HEK293 (cell line): ENCODE data around the gene IGSF21.

Experiments
- CTCF ChIA-PET: fragments of 350-600 bp; formaldehyde crosslinking; extraction: SDS; loops from one replicate; lab custom pipeline; 2021; ENCODE audit warnings: antibody characterized with exemption; lab: Yijun Ruan, JAX
- POLR2A ChIA-PET: fragments of 300-600 bp; formaldehyde crosslinking; extraction: SDS; loops from one replicate; lab custom pipeline; 2020; ENCODE audit warnings: antibody characterized with exemption, inconsistent platforms; lab: Yijun Ruan, JAX
- H3K27ac ChIP-seq: fragments of 200-500 bp; sonication (Bioruptor generic); 2 replicates; pipeline ENCODE4 v1.5.1; 2014; ENCODE audit warnings: low read depth, low read length, control low read depth, inconsistent platforms; ENCODE audit errors: extremely low read depth
- H3K36me3 ChIP-seq, 2 experiments: fragments of 200-500 bp in 1 of 2; sonication (Bioruptor generic) in 1 of 2; 1 replicate in 1 of 2; 2 replicates in 1 of 2; pipeline ENCODE4 v1.5.1; 2014 to 2017; ENCODE audit warnings: inconsistent platforms in 2 of 2, low read length in 2 of 2; ENCODE audit not compliant: control insufficient read depth in 2 of 2, insufficient read depth in 1 of 2
- H3K4me1 ChIP-seq: fragments of 200-500 bp; sonication (Bioruptor generic); 2 replicates; pipeline ENCODE4 v1.5.1; 2014; ENCODE audit warnings: mild to moderate bottlenecking, low read length, inconsistent platforms; ENCODE audit not compliant: control insufficient read depth, insufficient read depth
- H3K4me3 ChIP-seq: 2 replicates; pipeline ENCODE4 v1.5.1; 2011; ENCODE audit warnings: low read depth, mild to moderate bottlenecking, control low read depth, low read length, moderate library complexity
- H3K9me3 ChIP-seq: fragments of 200-500 bp; sonication (Bioruptor generic); 2 replicates; pipeline ENCODE4 v1.5.1; 2014; ENCODE audit warnings: low read depth, low read length, inconsistent platforms; ENCODE audit not compliant: control insufficient read depth, insufficient read depth
- EGR2 ChIP-seq: fragments of 450-650 bp; formaldehyde crosslinking; IDR thresholded peaks from 2 replicates; pipeline ENCODE4 v1.5.1; 2016; ENCODE audit warnings: low read depth, missing biosample characterization, missing genetic modification characterization
- GLIS1 ChIP-seq: fragments of 450-650 bp; formaldehyde crosslinking; IDR thresholded peaks from 2 replicates; pipeline ENCODE4 v1.5.1; 2016; ENCODE audit warnings: missing biosample characterization, missing genetic modification characterization
- KLF16 ChIP-seq: fragments of 450-650 bp; formaldehyde crosslinking; IDR thresholded peaks from 2 replicates; pipeline ENCODE4 v1.5.1; 2017; ENCODE audit warnings: missing biosample characterization, missing genetic modification characterization
- OSR2 ChIP-seq: fragments of 450-650 bp; formaldehyde crosslinking; IDR thresholded peaks from 2 replicates; pipeline ENCODE4 v1.5.1; 2016; ENCODE audit warnings: missing biosample characterization, missing genetic modification characterization
- REST ChIP-seq: fragments of 450-650 bp; formaldehyde crosslinking; IDR thresholded peaks from 2 replicates; pipeline ENCODE4 v1.5.1; 2016; ENCODE audit warnings: missing biosample characterization, missing genetic modification characterization
- SP3 ChIP-seq: fragments of 450-650 bp; formaldehyde crosslinking; IDR thresholded peaks from 2 replicates; pipeline ENCODE4 v1.5.1; 2016; ENCODE audit warnings: missing biosample characterization, missing genetic modification characterization
- SP7 ChIP-seq: fragments of 450-650 bp; formaldehyde crosslinking; IDR thresholded peaks from 2 replicates; pipeline ENCODE4 v1.5.1; 2016; ENCODE audit warnings: missing biosample characterization, missing genetic modification characterization
- ZFHX2 ChIP-seq: fragments of 450-650 bp; formaldehyde crosslinking; conservative IDR thresholded peaks from 2 replicates; pipeline ENCODE4 v1.5.1; 2016; ENCODE audit warnings: missing biosample characterization, missing genetic modification characterization
- ZNF112 ChIP-seq: fragments of 450-650 bp; formaldehyde crosslinking; IDR thresholded peaks from 2 replicates; pipeline ENCODE4 v1.5.0; 2017; ENCODE audit warnings: missing biosample characterization, missing genetic modification characterization
- ZNF2 ChIP-seq: fragments of 450-650 bp; formaldehyde crosslinking; IDR thresholded peaks from 2 replicates; pipeline ENCODE4 v1.5.1; 2016; ENCODE audit warnings: missing biosample characterization, missing genetic modification characterization
- ZNF335 ChIP-seq: fragments of 450-650 bp; formaldehyde crosslinking; conservative IDR thresholded peaks from 2 replicates; pipeline ENCODE4 v1.5.1; 2016; ENCODE audit warnings: missing biosample characterization, missing genetic modification characterization
- ZNF488 ChIP-seq: fragments of 450-650 bp; formaldehyde crosslinking; IDR thresholded peaks from 2 replicates; pipeline ENCODE4 v1.5.1; 2016; ENCODE audit warnings: missing biosample characterization, missing genetic modification characterization
- ZNF514 ChIP-seq: fragments of 450-650 bp; formaldehyde crosslinking; IDR thresholded peaks from 2 replicates; pipeline ENCODE4 v1.5.1; 2016; ENCODE audit warnings: missing biosample characterization, missing genetic modification characterization
- ZNF558 ChIP-seq: fragments of 450-650 bp; formaldehyde crosslinking; IDR thresholded peaks from 2 replicates; pipeline ENCODE4 v1.5.1; 2016; ENCODE audit warnings: missing biosample characterization, missing genetic modification characterization
- ZNF600 ChIP-seq: fragments of 450-650 bp; formaldehyde crosslinking; IDR thresholded peaks from 2 replicates; pipeline ENCODE4 v1.5.1; 2016; ENCODE audit warnings: missing biosample characterization, missing genetic modification characterization
- ZNF701 ChIP-seq: fragments of 450-650 bp; formaldehyde crosslinking; IDR thresholded peaks from 2 replicates; pipeline ENCODE4 v1.5.1; 2016; ENCODE audit warnings: missing biosample characterization, missing genetic modification characterization
- ZNF747 ChIP-seq: fragments of 450-650 bp; formaldehyde crosslinking; IDR thresholded peaks from 2 replicates; pipeline ENCODE4 v1.5.1; 2016; ENCODE audit warnings: missing biosample characterization, missing genetic modification characterization
- ZNF791 ChIP-seq: fragments of 450-650 bp; formaldehyde crosslinking; IDR thresholded peaks from 2 replicates; pipeline ENCODE4 v1.5.1; 2016; ENCODE audit warnings: missing biosample characterization, missing genetic modification characterization
- TF ChIP-seq, protein P1 (sequence below): fragments of 450-650 bp; formaldehyde crosslinking; IDR thresholded peaks from 2 replicates; pipeline ENCODE4 v1.5.1; 2016; ENCODE audit warnings: missing biosample characterization, missing genetic modification characterization
- TF ChIP-seq, protein P2 (sequence below): fragments of 450-650 bp; formaldehyde crosslinking; IDR thresholded peaks from 2 replicates; pipeline ENCODE4 v1.5.1; 2016; ENCODE audit warnings: missing biosample characterization, missing genetic modification characterization, borderline replicate concordance

The IGSF21 gene

DNA sequence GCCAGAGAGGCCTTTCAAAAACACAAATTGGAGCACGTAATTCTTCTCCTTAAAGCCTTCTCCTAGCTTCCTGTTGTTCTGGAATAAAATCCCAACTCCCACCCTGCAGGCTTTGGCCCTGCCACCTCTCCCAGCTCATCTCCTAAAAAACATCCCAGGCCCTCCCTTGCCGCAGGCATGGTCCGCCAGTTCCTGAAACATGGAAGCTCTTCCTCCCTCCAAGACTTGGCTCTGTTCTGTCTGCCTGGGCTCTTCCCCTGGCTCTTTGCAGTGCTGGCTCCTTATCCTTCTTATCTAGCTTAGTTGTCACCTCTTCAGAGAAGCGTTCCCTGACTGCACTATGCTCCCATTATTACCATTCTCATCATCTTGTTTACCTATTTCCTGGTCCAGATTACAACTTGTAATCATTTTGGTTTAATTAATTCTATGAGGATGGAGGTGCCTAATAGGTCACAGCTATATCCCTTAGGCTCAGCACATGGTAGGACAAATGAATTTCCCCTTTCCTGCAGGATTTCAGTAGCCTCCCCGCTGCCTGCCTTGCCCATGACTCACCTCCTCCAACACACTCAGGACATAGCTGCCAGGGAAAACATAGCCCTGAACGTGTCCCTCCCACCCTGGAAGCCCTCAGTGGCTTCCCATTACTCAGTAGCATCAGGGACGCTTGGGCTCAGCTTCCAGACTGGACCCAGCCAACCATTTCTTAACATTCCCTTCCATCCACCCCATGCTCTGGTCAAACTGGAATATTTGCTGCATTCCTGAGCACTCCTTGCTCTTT is 15.7 kb upstream of the IGSF21 start:
- H3K36me3 ChIP-seq = no peaks in the 10 kb centered on the region
- H3K4me3 ChIP-seq = no peak overlapping the region
- ChIA-PET POLR2A (no interaction called here), CTCF (interaction anchor here (0.6 to 2.3 kb wide), 3 partner anchors 8 to 15 kb away, joined by 3 to 11 read pairs (median 3); no protein-coding TSS in a partner anchor)
- no peaks in the 10 kb centered on the region for H3K9me3 ChIP-seq
- no peak overlapping the region for H3K27ac ChIP-seq
- TF ChIP-seq ZNF600 (tag by site-specific recombination) (peak; percentile 40; the same call in 1 of the 2 replicates), ZNF558 (tag by site-specific recombination) (no peak), SP3 (tag by site-specific recombination) (no peak), ZNF488 (tag by site-specific recombination) (no peak), OSR2 (peak; percentile 55), ZFHX2 (tag by site-specific recombination) (0 out of 2 replicates have a peak, but pooled peaks have one; percentile 19)
- 0 out of 2 replicates have a peak, but pooled peaks cover 3% of the 10 kb centered on the region for H3K4me1 ChIP-seq

GRCh38 chr1:18093193-18093592 is 14.4 kb upstream of the IGSF21 start:
- ChIA-PET POLR2A (no interaction called here), CTCF (no interaction called here)
- H3K9me3 ChIP-seq = no peaks in the 10 kb centered on the region
- H3K4me1 ChIP-seq = 0 out of 2 replicates have a peak, but pooled peaks cover 3% of the 10 kb centered on the region
- no peak overlapping the region for H3K4me3 ChIP-seq
- no peaks in the 10 kb centered on the region for H3K36me3 ChIP-seq
- H3K27ac ChIP-seq = no peak overlapping the region
- TF ChIP-seq SP7 (no peak), REST (tag by site-specific recombination) (no peak), ZNF701 (tag by site-specific recombination) (no peak), KLF16 (tag by site-specific recombination) (no peak), ZNF791 (tag by site-specific recombination) (no peak), ZNF747 (tag by site-specific recombination) (no peak), ZNF514 (no peak), ZNF2 (tag by site-specific recombination) (no peak), ZNF112 (tag by site-specific recombination) (no peak), EGR2 (tag by site-specific recombination) (no peak), ZNF600 (tag by site-specific recombination) (no peak), GLIS1 (no peak), ZNF335 (tag by site-specific recombination) (no peak)
- TF ChIP-seq, protein P1, sequence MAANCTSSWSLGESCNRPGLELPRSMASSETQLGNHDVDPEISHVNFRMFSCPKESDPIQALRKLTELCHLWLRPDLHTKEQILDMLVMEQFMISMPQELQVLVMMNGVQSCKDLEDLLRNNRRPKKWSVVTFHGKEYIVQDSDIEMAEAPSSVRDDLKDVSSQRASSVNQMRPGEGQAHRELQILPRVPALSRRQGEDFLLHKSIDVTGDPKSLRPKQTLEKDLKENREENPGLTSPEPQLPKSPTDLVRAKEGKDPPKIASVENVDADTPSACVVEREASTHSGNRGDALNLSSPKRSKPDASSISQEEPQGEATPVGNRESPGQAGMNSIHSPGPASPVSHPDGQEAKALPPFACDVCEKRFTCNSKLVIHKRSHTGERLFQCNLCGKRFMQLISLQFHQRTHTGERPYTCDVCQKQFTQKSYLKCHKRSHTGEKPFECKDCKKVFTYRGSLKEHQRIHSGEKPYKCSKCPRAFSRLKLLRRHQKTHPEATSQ (tag by site-specific recombination) = no peak
- TF ChIP-seq, protein P2, sequence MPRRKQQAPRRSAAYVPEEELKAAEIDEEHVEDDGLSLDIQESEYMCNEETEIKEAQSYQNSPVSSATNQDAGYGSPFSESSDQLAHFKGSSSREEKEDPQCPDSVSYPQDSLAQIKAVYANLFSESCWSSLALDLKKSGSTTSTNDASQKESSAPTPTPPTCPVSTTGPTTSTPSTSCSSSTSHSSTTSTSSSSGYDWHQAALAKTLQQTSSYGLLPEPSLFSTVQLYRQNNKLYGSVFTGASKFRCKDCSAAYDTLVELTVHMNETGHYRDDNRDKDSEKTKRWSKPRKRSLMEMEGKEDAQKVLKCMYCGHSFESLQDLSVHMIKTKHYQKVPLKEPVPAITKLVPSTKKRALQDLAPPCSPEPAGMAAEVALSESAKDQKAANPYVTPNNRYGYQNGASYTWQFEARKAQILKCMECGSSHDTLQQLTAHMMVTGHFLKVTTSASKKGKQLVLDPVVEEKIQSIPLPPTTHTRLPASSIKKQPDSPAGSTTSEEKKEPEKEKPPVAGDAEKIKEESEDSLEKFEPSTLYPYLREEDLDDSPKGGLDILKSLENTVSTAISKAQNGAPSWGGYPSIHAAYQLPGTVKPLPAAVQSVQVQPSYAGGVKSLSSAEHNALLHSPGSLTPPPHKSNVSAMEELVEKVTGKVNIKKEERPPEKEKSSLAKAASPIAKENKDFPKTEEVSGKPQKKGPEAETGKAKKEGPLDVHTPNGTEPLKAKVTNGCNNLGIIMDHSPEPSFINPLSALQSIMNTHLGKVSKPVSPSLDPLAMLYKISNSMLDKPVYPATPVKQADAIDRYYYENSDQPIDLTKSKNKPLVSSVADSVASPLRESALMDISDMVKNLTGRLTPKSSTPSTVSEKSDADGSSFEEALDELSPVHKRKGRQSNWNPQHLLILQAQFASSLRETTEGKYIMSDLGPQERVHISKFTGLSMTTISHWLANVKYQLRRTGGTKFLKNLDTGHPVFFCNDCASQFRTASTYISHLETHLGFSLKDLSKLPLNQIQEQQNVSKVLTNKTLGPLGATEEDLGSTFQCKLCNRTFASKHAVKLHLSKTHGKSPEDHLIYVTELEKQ = no peak
